ENCODE data around the gene NKG7. TPM values are rescaled to one million over a fixed set of nuclear protein-coding genes. Genes with fewer than 3 reads are reported as not detected.

Gene NKG7
- total RNA-seq, 1 experiment from 2014 or later = not detected

GRCh38 chr19:51339313-51339686 lies 33.2 kb downstream of the NKG7 start:
- peak overlapping the region; percentile 61 for H3K4me3 ChIP-seq (ENCODE audit: low read depth, low read length, poor library complexity, severe bottlenecking)
- no peak for DNase-seq (ENCODE audit: low spot score)
- ChIA-PET POLR2A (ENCODE audit: low non-redundant PET) (interaction anchor here (0.5 to 0.6 kb wide), 2 partner anchors 28 to 547 kb away, joined by 6 to 17 read pairs; no protein-coding TSS in a partner anchor), CTCF (interaction anchor here (0.6 to 1.4 kb wide), 4 partner anchors 12 to 322 kb away, joined by 3 to 6 read pairs (median 4); no protein-coding TSS in a partner anchor)
- no peak overlapping the region for H3K27ac ChIP-seq (ENCODE audit: low read depth, low read length, poor library complexity, severe bottlenecking)
- no peaks in the 10 kb centered on the region for H3K9me3 ChIP-seq (ENCODE audit: low read depth, low read length, poor library complexity, severe bottlenecking)
- peaks cover 8% of the 10 kb centered on the region for H3K4me1 ChIP-seq (ENCODE audit: insufficient read depth, low read length, poor library complexity, severe bottlenecking)
- TF ChIP-seq CTCF (conservative IDR thresholded peaks at IDR 0.05; ENCODE audit: low read depth, low read length) (no peak), EZH2 (IDR thresholded peaks at IDR 0.05; ENCODE audit: borderline replicate concordance, low read depth, low read length, poor library complexity, severe bottlenecking) (no peak)
- intact Hi-C loops (cut with micrococcal nuclease; ENCODE audit: unreplicated experiment) = loop anchor here (2.0 to 10.0 kb wide), 3 partner anchors 28 to 326 kb away; partner anchors contain the start of gene ETFB
- no peaks in the 10 kb centered on the region for H3K36me3 ChIP-seq (ENCODE audit: insufficient read depth, low read length, poor library complexity, severe bottlenecking)
- BruUV-seq (replicated peaks) = no TSS peak
- no peaks in the 10 kb centered on the region for H3K27me3 ChIP-seq (replicated peaks; ENCODE audit: insufficient read depth, low read depth, low read length, poor library complexity)

- DNase-seq (ENCODE audit: low spot score) = peak; percentile 86
- ChIA-PET CTCF (interaction anchor here (1.1 to 1.2 kb wide), 2 partner anchors 29 to 55 kb away, joined by 3 to 6 read pairs; no protein-coding TSS in a partner anchor), POLR2A (ENCODE audit: low non-redundant PET) (no interaction called here)
- intact Hi-C loops (cut with micrococcal nuclease; ENCODE audit: unreplicated experiment) = loop anchor here (2.0 to 10.0 kb wide), 3 partner anchors 28 to 326 kb away; partner anchors contain the start of gene ETFB
- Histone ChIP-seq H3K4me1 (ENCODE audit: insufficient read depth, low read length, poor library complexity, severe bottlenecking) (peaks cover 8% of the 10 kb centered on the region), H3K36me3 (ENCODE audit: insufficient read depth, low read length, poor library complexity, severe bottlenecking) (no peaks in the 10 kb centered on the region), H3K27me3 (replicated peaks; ENCODE audit: insufficient read depth, low read depth, low read length, poor library complexity) (no peaks in the 10 kb centered on the region), H3K27ac (ENCODE audit: low read depth, low read length, poor library complexity, severe bottlenecking) (peak overlapping the region; percentile 24), H3K9me3 (ENCODE audit: low read depth, low read length, poor library complexity, severe bottlenecking) (no peaks in the 10 kb centered on the region), H3K4me3 (ENCODE audit: low read depth, low read length, poor library complexity, severe bottlenecking) (peak overlapping the region; percentile 61)
- BruUV-seq (replicated peaks) = no TSS peak
- TF ChIP-seq CTCF (conservative IDR thresholded peaks at IDR 0.05; ENCODE audit: low read depth, low read length) = peak; percentile 89
- TF ChIP-seq EZH2 (IDR thresholded peaks at IDR 0.05; ENCODE audit: borderline replicate concordance, low read depth, low read length, poor library complexity, severe bottlenecking) = no peak
Measured at GRCh38 chr19:51338563-51339312, 33.7 kb downstream of the NKG7 start.

- intact Hi-C loops (cut with micrococcal nuclease; ENCODE audit: unreplicated experiment) = loop anchor here (2.0 to 10.0 kb wide), 3 partner anchors 29 to 327 kb away; partner anchors contain the start of gene ETFB
- Histone ChIP-seq H3K4me3 (ENCODE audit: low read depth, low read length, poor library complexity, severe bottlenecking) (no peak overlapping the region), H3K36me3 (ENCODE audit: insufficient read depth, low read length, poor library complexity, severe bottlenecking) (no peaks in the 10 kb centered on the region), H3K27ac (ENCODE audit: low read depth, low read length, poor library complexity, severe bottlenecking) (no peak overlapping the region), H3K4me1 (ENCODE audit: insufficient read depth, low read length, poor library complexity, severe bottlenecking) (peaks cover 8% of the 10 kb centered on the region), H3K9me3 (ENCODE audit: low read depth, low read length, poor library complexity, severe bottlenecking) (no peaks in the 10 kb centered on the region), H3K27me3 (replicated peaks; ENCODE audit: insufficient read depth, low read depth, low read length, poor library complexity) (no peaks in the 10 kb centered on the region)
- ChIA-PET POLR2A (ENCODE audit: low non-redundant PET) (no interaction called here), CTCF (interaction anchor here (0.7 kb wide), 1 partner anchor 323 kb away, joined by 3 read pairs; no protein-coding TSS in a partner anchor)
- TF ChIP-seq CTCF (conservative IDR thresholded peaks at IDR 0.05; ENCODE audit: low read depth, low read length) (no peak), EZH2 (IDR thresholded peaks at IDR 0.05; ENCODE audit: borderline replicate concordance, low read depth, low read length, poor library complexity, severe bottlenecking) (no peak)
- no TSS peak for BruUV-seq (replicated peaks)
- no peak for DNase-seq (ENCODE audit: low spot score)
Measured at GRCh38 chr19:51337861-51338562, 34.4 kb downstream of the NKG7 start.

All from A673 (cell line).